ENCODE data around the gene CAD. TPM values are rescaled to one million over a fixed set of nuclear protein-coding genes. Genes with fewer than 3 reads are reported as not detected.

The CAD gene
- polyA plus RNA-seq, 2 of the 4 experiments (the other 2 are of a cell fraction) = 50.5 to 69.3 TPM

GRCh38 chr2:27225526-27225925, 8.4 kb downstream of the CAD start:
- no peak for FAIRE-seq
- Histone ChIP-seq H3K4me2 (no peak overlapping the region), H3K27ac (no peak overlapping the region), H3K4me3 (no peak overlapping the region), H3K4me1 (no peaks in the 10 kb centered on the region), H3K9me3 (no peaks in the 10 kb centered on the region)
- 95% methylated on average over 9 of the region's 9 CpGs for WGBS (ENCODE audit: missing lambda C conversion rate)
- TF ChIP-seq POLR2AphosphoS2 (conservative IDR thresholded peaks at IDR 0.05; ENCODE audit: low read length) (no peak), ATOH8 (CRISPR knock-in tag; IDR thresholded peaks at IDR 0.05; ENCODE audit: low read depth) (no peak), ZNF302 (CRISPR knock-in tag; IDR thresholded peaks at IDR 0.05) (no peak), PBX3 (IDR thresholded peaks at IDR 0.05) (no peak), NPAS2 (CRISPR knock-in tag; IDR thresholded peaks at IDR 0.05; ENCODE audit: borderline replicate concordance) (no peak), HEYL (CRISPR knock-in tag; IDR thresholded peaks at IDR 0.05) (no peak), RCOR1 (IDR thresholded peaks at IDR 0.05; ENCODE audit: low read depth, low read length) (no peak), RNF2 (IDR thresholded peaks at IDR 0.05; ENCODE audit: borderline replicate concordance, low read depth) (no peak), TFCP2L1 (CRISPR knock-in tag; IDR thresholded peaks at IDR 0.05) (no peak), HMGXB4 (CRISPR knock-in tag; IDR thresholded peaks at IDR 0.05; ENCODE audit: borderline replicate concordance) (no peak), ZFP36 (IDR thresholded peaks at IDR 0.05; ENCODE audit: borderline replicate concordance, partially characterized antibody) (no peak), BCL3 (IDR thresholded peaks at IDR 0.05) (no peak), EHMT2 (IDR thresholded peaks at IDR 0.05; ENCODE audit: low read depth) (no peak), EP300 (IDR thresholded peaks at IDR 0.05) (no peak), ZSCAN20 (CRISPR knock-in tag; IDR thresholded peaks at IDR 0.05) (no peak), ELK1 (IDR thresholded peaks at IDR 0.05; ENCODE audit: low read depth, low read length) (no peak), MYC (IDR thresholded peaks at IDR 0.05; ENCODE audit: borderline replicate concordance, low read length) (no peak)
- CTCF ChIA-PET = interaction anchor here (1.1 to 2.9 kb wide), 6 partner anchors 8 to 78 kb away, joined by 4 to 9 read pairs (median 6); no protein-coding TSS in a partner anchor
- ATAC-seq = no peak
- POLR2A ChIA-PET = interaction anchor here (1.5 kb wide), 1 partner anchor 9 kb away, joined by 3 read pairs; no protein-coding TSS in a partner anchor
- no peak for DNase-seq (ENCODE audit: low read depth in 1 of 2, low spot score in 1 of 2)

- TF ChIP-seq JUNB (IDR thresholded peaks at IDR 0.05) (no peak), ZFP36 (IDR thresholded peaks at IDR 0.05; ENCODE audit: borderline replicate concordance, partially characterized antibody) (no peak), PHF8 (IDR thresholded peaks at IDR 0.05; ENCODE audit: borderline replicate concordance, low read depth) (no peak), CBX8 (IDR thresholded peaks at IDR 0.05) (no peak), POLR2A (IDR thresholded peaks at IDR 0.05; ENCODE audit: low read length) (no peak), ELK1 (IDR thresholded peaks at IDR 0.05; ENCODE audit: low read depth, low read length) (no peak), JUN (IDR thresholded peaks at IDR 0.05) (no peak), MYC (IDR thresholded peaks at IDR 0.05; ENCODE audit: borderline replicate concordance, low read length) (no peak), GATA3 (IDR thresholded peaks at IDR 0.05; ENCODE audit: borderline replicate concordance) (no peak), ZNF302 (CRISPR knock-in tag; IDR thresholded peaks at IDR 0.05) (no peak), SREBF2 (IDR thresholded peaks at IDR 0.05) (no peak), HDAC2 (IDR thresholded peaks at IDR 0.05) (no peak), CHD4 (IDR thresholded peaks at IDR 0.05; ENCODE audit: borderline replicate concordance) (no peak), FOSB (CRISPR knock-in tag; IDR thresholded peaks at IDR 0.05) (no peak), FOXS1 (CRISPR knock-in tag; IDR thresholded peaks at IDR 0.05) (no peak), EHF (CRISPR knock-in tag; IDR thresholded peaks at IDR 0.05) (no peak), MAFK (IDR thresholded peaks at IDR 0.05; ENCODE audit: partially characterized antibody) (no peak), MAX (IDR thresholded peaks at IDR 0.05) (no peak)
- FAIRE-seq (peak; percentile 32), DNase-seq (ENCODE audit: low read depth in 1 of 2, low spot score in 1 of 2) (no peak), ATAC-seq (no peak)
- POLR2A ChIA-PET = interaction anchor here (1.6 kb wide), 1 partner anchor 10 kb away, joined by 5 read pairs; the partner anchor contains the start of gene CAD
- CTCF ChIA-PET = interaction anchor here (0.9 kb wide), 1 partner anchor 50 kb away, joined by 3 read pairs; no protein-coding TSS in a partner anchor
- Histone ChIP-seq H3K27ac (no peak overlapping the region), H3K4me2 (no peak overlapping the region), H3K9me3 (no peaks in the 10 kb centered on the region), H3K4me1 (no peaks in the 10 kb centered on the region), H3K4me3 (no peak overlapping the region)
- 88% methylated on average over 2 of the region's 2 CpGs for WGBS (ENCODE audit: missing lambda C conversion rate)
Measured at GRCh38 chr2:27227501-27227900, 10.3 kb downstream of the CAD start.

Measured in A549 (cell line).